ENCODE measurements around the gene EYA2. TPM values are rescaled to one million over a fixed set of nuclear protein-coding genes. Genes with fewer than 3 reads are reported as not detected.

EYA2 gene
- total RNA-seq, 1 donor from 2014 or later = 94.1 TPM

DNA sequence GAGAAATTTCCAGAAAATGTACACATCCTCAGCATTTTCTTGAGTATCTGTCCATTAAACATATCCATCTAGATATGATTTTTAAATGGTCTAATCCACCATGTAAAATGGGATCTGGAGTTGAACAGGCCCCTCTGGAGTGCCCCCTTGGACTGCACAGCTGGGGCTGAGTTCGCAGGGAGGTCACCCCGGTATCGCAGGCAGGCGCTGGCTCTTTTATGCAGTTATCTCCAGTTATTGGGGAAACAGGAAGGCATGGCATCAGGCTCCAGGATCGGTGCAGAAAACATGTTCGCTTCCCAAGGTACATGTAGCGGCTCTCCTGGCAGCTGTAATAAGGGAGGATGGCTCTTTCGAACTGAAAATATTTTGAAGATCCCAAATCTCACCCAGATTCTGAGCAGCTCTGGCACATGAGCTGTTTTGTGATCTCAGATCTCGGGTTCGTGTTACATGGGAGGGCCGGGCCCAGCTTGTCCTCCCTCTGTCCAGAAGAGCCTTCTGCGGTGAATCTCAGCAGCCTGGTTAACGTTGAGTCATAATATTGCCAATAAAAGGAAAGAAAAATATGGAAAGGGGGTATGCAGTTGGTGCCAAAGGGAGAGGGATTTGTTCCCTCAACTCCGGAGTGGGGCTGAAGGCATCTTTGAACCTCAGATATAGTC, 167.7 kb downstream of the EYA2 start:
- peak overlapping the region; percentile 43 for H3K27ac Mint-ChIP-seq (ENCODE audit: unreplicated experiment)
- H3K27me3 Mint-ChIP-seq (ENCODE audit: unreplicated experiment) = peaks cover 12% of the 10 kb centered on the region
- H3K9me3 Mint-ChIP-seq (ENCODE audit: unreplicated experiment) = peaks cover 3% of the 10 kb centered on the region
- DNase-seq = no peak
- peaks cover 2% of the 10 kb centered on the region for H3K4me1 Mint-ChIP-seq (ENCODE audit: low read depth, unreplicated experiment)
- no peak overlapping the region for H3K4me3 Mint-ChIP-seq (ENCODE audit: unreplicated experiment)
- peaks cover 20% of the 10 kb centered on the region for H3K36me3 Mint-ChIP-seq (ENCODE audit: unreplicated experiment)
- TF ChIP-seq, protein P1, sequence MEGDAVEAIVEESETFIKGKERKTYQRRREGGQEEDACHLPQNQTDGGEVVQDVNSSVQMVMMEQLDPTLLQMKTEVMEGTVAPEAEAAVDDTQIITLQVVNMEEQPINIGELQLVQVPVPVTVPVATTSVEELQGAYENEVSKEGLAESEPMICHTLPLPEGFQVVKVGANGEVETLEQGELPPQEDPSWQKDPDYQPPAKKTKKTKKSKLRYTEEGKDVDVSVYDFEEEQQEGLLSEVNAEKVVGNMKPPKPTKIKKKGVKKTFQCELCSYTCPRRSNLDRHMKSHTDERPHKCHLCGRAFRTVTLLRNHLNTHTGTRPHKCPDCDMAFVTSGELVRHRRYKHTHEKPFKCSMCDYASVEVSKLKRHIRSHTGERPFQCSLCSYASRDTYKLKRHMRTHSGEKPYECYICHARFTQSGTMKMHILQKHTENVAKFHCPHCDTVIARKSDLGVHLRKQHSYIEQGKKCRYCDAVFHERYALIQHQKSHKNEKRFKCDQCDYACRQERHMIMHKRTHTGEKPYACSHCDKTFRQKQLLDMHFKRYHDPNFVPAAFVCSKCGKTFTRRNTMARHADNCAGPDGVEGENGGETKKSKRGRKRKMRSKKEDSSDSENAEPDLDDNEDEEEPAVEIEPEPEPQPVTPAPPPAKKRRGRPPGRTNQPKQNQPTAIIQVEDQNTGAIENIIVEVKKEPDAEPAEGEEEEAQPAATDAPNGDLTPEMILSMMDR (IDR thresholded peaks at IDR 0.05; ENCODE audit: partially characterized antibody, unreplicated experiment) = no peak

DNA sequence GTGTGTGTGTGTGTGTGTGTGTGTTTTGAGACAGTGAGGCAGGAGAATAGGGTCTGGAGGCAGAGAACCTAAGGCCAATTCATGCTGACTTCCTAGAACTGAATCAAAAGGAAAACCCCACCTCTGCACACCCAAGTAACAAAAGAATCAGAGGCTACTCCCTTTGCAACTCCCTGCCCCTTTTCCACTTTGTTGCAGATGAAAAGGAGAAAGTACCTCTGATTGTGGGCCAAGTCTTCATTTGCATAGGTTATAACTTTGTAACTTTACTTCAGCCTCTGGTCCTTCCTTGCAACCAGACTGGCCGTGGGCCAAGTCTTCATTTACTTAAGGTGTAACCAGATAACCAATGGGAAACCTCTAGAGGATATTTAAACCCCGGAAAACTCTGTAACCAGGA, 168.8 kb downstream of the EYA2 start:
- Mint-ChIP-seq H3K4me3 (ENCODE audit: unreplicated experiment) (no peak overlapping the region), H3K4me1 (ENCODE audit: low read depth, unreplicated experiment) (peaks cover 2% of the 10 kb centered on the region), H3K27ac (ENCODE audit: unreplicated experiment) (no peak overlapping the region), H3K36me3 (ENCODE audit: unreplicated experiment) (peaks cover 28% of the 10 kb centered on the region), H3K9me3 (ENCODE audit: unreplicated experiment) (peaks cover 3% of the 10 kb centered on the region), H3K27me3 (ENCODE audit: unreplicated experiment) (peaks cover 9% of the 10 kb centered on the region)
- DNase-seq = no peak
- TF ChIP-seq, protein P1 (IDR thresholded peaks at IDR 0.05; ENCODE audit: partially characterized antibody, unreplicated experiment) = no peak

DNA sequence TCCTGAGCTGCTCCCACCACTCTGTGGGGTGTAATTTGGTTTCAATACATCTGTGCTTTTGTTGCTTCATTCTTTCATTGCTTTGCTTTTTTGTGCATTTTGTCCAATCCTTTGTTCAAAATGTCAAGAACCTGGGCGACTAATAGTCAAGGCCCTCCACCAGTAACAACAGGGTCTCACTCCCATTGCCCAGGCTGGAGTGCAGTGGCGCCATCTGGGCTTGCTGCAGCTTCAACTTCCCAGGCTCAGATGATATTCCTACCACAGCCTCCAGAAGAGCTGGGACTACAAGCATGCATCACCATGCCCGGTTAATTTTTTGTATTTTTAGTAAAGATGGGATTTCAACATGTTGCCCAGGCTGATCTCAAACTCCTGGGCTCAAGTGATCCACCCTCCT, 169.2 kb downstream of the EYA2 start:
- no peak for DNase-seq
- Mint-ChIP-seq H3K9me3 (ENCODE audit: unreplicated experiment) (peaks cover 4% of the 10 kb centered on the region), H3K27me3 (ENCODE audit: unreplicated experiment) (peaks cover 9% of the 10 kb centered on the region), H3K4me1 (ENCODE audit: low read depth, unreplicated experiment) (peaks cover 2% of the 10 kb centered on the region), H3K27ac (ENCODE audit: unreplicated experiment) (no peak overlapping the region), H3K36me3 (ENCODE audit: unreplicated experiment) (peaks cover 28% of the 10 kb centered on the region), H3K4me3 (ENCODE audit: unreplicated experiment) (no peak overlapping the region)
- TF ChIP-seq, protein P1 (IDR thresholded peaks at IDR 0.05; ENCODE audit: partially characterized antibody, unreplicated experiment) = no peak

DNA sequence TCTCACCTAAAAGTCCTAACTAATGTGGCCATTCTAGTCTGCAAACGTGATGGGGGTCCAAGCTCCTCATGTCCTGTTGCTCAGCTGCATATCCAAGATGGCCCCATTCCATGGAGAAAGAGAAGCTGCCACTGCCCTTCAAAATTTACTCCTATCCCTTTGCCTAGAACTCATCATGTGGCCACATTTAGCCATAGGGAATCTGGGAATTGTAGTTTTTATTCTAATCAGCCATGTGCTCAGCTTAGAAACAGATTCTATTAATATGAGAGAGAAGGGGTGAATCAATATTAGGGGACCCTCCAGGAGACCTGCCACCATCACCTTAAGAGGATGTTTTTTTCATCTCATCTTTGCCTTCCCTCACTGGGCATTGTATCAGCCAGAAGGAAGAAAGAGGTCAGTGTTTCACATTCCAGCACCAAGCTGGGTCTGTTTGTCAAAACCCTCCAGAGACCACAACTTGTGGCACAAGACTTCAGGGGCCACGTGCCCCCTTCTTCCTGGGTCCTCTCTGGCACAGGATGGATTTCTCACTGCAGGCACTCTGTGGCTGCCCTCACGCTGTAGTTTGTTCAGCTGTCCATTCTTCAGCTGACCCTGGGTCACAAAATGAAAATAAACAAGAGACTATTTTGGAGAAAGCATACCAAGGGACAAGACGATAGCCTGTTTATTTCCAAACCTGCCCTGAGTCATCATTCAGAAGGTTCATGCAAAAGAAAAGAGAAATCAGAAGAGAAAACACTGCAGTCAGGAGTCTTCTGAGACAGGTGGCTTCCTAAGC, 172.0 kb downstream of the EYA2 start:
- no peak for DNase-seq
- peaks cover 5% of the 10 kb centered on the region for H3K9me3 Mint-ChIP-seq (ENCODE audit: unreplicated experiment)
- no peak overlapping the region for H3K4me3 Mint-ChIP-seq (ENCODE audit: unreplicated experiment)
- peak overlapping the region; percentile 18 for H3K27ac Mint-ChIP-seq (ENCODE audit: unreplicated experiment)
- peaks cover 26% of the 10 kb centered on the region for H3K36me3 Mint-ChIP-seq (ENCODE audit: unreplicated experiment)
- peaks cover 2% of the 10 kb centered on the region for H3K4me1 Mint-ChIP-seq (ENCODE audit: low read depth, unreplicated experiment)
- peaks cover 6% of the 10 kb centered on the region for H3K27me3 Mint-ChIP-seq (ENCODE audit: unreplicated experiment)
- TF ChIP-seq, protein P1 (IDR thresholded peaks at IDR 0.05; ENCODE audit: partially characterized antibody, unreplicated experiment) = no peak

DNA sequence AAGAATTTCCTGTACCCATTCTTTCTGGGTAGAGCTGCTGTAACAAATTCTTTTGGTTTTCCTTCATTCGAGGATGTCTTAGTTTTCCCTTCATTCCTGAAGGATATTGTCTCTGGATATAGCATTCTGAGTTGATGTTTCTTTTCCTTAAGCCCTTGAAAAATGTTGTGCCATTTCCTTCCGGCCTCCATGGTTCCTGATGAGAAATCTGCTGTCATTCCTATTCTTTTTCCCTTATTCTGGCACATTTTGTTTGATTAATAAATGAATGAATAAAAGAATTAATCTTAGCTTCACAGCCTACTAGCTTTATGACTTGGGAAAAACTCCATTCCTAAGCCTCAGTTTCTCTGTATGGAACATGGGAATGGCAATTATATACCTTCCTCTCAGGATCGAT, 173.1 kb downstream of the EYA2 start:
- H3K9me3 Mint-ChIP-seq (ENCODE audit: unreplicated experiment) = peaks cover 5% of the 10 kb centered on the region
- no peak overlapping the region for H3K4me3 Mint-ChIP-seq (ENCODE audit: unreplicated experiment)

More for the DNA sequence above, 173.1 kb downstream of the EYA2 start:
- Mint-ChIP-seq H3K4me1 (ENCODE audit: low read depth, unreplicated experiment) (peaks cover 2% of the 10 kb centered on the region), H3K36me3 (ENCODE audit: unreplicated experiment) (peaks cover 21% of the 10 kb centered on the region), H3K27me3 (ENCODE audit: unreplicated experiment) (peaks cover 3% of the 10 kb centered on the region), H3K27ac (ENCODE audit: unreplicated experiment) (no peak overlapping the region)
- TF ChIP-seq, protein P1 (IDR thresholded peaks at IDR 0.05; ENCODE audit: partially characterized antibody, unreplicated experiment) = no peak
- no peak for DNase-seq

All from glutamatergic neuron (in vitro differentiated cells).